GM19025 (cell line): Measurements from ENCODE around the gene KIAA1549.
"Not testable (repeated sequence)": the region's sequence is repeated elsewhere in the genome, so short reads cannot be mapped to it uniquely, and the experiment has no call there.

Experiments used
- ATAC-seq: cut with Tn5 transposase; IDR thresholded peaks from one replicate; pipeline ENCODE4 v1.9.1; 2021; ENCODE audit warnings: mild to moderate bottlenecking, low read depth, moderate library complexity; ENCODE audit not compliant: unreplicated experiment

KIAA1549 gene

DNA sequence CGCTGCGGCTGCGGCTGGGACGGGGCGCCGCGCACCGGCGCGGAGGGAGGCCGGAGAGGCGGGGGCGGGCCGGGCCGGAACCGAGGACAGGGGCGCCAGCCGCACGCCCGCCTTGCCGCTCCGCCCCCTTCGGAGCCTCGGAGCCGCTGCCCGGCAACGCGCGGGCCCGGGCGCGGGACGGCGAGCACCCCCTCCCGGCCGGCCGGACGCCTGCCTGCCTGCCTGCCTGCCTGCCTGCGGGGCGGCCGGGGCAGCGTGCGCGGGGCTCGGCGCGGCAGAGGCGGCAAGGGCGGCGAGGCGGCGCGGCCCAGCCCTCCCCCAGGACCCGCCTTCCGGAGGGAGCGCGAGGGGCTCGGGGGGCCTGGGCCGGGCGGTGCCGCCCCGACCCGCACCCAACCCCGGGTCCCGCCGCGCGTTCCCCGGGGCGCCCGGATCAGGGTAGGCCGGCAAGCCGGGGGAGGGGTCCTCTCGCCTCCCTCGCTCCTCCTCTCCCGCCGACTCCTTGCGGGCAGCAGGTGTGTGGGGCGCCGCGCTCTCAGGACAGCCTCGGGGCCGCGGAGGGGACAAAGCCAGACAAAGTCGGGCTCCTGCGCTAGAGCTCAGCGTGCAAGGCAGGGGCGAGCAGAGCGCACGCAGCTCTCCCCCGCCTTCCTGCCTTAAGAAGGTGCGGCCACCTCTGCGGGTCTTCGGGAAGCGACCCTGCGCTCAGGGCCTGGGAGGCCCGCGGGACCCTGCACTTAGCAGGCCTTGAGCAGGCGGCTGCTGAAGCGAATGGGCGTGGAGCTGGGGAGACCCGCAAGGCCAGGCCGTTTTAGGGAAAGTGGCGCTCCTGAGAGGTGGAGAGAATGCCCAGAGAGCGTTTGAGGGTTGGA, at the start of gene KIAA1549:
TSS of gene KIAA1549 (minus strand) at position 58 of the 872 bp plus-strand sequence. CDS start 120 bp downstream, outside the sequence.
- ATAC-seq: peak; percentile 85

DNA sequence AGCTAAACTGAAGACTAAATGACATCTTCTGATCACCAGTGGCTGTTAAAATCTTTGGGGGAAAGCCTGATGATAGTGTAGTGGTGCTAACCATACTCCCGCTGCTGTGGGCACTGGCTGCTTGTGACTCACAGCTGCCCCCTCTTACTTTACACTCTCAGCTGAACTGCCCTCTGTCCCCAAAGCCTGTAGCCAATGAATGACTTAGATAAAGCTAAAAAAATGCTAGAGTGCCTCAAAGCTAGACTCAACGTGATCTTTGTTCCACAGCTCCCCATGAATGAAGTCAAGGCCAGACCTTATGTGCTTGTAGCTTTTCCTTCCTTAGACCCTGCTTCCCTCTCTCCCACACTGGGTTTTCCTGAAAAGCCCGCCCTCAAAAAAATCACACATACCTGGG, 48.2 kb upstream of the KIAA1549 start:
- no peak for ATAC-seq

DNA sequence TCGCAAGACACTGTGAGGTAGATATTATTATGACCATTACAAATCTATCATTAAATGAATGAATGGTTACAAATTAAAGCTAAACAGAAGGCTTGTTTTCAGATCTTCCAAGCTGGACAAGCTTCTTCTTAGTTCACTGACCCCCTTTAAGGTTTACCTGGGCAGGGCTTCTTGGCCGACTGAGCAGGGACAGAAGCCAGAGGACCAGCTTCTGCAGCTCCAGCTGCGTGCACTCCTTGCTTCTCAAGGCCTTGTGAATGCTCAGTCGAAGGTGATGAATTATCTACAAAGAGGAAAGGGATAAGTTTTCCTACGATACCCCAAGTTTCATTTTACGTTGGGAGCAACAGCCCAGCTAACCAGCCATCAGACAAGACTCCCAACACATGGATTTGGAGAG, 45.4 kb upstream of the KIAA1549 start:
- ATAC-seq: no peak

DNA sequence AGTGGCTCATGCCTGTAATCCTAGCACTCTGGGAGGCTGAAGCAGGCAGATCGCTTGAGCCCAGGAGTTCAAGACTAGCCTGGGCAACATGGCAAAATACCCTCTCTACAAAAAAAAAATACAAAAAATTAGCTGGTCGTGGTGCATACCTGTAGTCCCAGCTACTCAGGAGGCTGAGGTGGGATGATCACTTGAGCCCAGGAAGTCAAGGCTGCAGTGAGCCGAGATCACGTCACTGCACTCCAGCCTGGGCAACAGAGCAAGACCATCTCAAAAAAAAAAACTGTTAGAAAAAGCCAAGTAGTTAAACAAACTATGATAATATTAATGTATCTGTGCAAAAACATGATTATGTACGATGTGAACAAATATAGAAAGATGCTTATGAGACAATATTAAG, 44.7 kb upstream of the KIAA1549 start:
- not testable (repeated sequence) for ATAC-seq

DNA sequence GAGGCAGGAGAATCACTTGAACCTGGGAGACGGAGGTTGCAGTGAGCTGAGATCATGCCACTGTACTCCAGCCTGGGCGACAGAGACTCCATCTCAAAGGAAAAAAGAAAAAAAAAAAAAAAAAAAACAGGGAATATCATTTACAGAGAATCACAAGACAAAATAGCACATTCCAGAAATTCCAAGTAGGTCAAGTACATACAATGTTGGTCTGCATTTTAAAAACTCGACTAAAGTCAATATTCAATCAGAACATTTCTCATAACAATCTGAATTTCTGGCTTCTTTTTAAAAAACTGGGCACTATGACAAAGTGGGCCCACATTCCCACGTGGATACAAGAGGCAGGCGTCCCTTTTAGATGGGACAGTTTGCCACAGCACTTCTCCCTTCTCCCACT, 41.9 kb upstream of the KIAA1549 start:
- no peak for ATAC-seq

DNA sequence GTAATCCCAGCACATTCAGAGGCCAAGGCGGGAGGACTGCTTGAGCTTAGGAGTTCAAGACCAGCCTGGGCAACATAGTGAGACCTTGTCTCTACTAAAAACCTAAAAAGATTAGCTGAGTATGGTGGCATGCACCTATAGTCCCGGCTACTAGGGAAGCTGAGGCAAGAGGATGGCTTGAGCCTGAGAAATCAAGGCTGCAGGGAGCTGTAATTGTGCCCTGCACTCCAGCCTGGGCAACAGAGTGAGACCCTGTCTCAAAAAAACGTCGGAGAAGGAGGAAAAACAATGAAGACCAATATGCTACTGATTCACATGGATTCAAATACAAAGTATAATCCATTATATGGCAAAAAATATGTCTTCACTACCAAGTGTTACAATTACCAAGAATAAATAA, 41.1 kb upstream of the KIAA1549 start:
- no peak for ATAC-seq

DNA sequence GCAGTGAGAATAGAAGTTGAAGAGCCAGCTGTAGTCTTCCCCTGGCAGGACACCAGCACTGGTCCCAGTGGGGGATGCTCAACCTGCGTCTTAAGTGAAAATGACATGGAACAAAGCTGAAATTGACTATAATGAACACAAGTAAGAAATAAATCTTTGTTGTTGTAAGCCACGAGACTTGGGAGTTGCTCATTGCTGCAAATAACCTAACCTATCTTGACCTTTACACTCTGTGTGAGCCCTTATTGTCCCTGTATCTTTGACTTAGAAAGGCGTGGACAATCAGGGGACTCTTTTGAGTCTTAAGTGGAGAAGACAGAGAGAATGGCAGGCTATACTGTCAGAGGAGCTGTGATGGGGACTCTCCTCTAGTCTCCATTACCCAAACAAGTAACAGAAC, 37.7 kb upstream of the KIAA1549 start:
- ATAC-seq: no peak

DNA sequence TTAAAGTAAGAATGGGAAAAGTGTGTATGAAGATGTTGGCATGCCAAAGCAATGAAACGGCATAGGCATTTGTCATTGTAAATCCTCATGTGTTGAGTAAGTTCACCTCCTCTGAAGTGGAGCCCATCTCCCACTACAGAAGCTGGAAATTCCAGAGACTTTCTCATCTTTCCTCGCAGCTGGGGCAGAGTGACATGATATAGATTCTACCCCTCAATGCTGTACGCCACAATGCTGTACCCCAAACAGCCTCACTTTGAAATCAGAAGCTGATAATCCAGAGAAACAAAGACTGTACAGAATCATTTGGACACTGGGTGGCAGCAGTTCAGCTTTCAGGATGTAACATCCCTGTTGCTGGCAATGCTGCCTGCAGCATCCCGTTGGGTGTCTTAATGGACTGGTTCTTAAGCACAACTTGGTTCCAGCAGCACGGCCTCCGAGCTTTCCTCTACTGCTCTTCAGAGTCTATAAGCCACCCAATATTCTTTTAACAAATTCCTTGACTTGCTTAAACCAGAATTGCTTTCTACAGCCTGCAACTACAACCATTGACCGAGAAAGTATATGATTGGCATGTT, 35.8 kb upstream of the KIAA1549 start:
- peak; percentile 79 for ATAC-seq

DNA sequence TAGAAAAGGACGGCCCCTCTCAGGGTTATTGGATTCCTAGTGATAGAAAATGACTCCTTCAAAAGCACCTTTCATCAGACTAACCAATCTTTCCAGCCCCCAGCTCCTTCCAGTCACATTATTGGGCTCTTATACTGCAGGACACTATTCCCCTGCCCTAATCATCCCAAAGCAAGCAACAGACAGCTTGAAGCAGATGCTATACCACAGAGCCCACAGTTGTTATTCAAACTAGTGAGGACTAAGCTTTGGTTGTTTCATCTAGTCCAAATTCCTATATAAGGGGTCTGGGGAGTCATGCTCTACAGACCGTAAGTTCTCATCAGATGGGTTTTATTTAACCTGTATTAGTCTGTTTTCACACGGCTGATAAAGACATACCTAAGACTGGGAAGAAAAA, 30.2 kb upstream of the KIAA1549 start:
- ATAC-seq: no peak

DNA sequence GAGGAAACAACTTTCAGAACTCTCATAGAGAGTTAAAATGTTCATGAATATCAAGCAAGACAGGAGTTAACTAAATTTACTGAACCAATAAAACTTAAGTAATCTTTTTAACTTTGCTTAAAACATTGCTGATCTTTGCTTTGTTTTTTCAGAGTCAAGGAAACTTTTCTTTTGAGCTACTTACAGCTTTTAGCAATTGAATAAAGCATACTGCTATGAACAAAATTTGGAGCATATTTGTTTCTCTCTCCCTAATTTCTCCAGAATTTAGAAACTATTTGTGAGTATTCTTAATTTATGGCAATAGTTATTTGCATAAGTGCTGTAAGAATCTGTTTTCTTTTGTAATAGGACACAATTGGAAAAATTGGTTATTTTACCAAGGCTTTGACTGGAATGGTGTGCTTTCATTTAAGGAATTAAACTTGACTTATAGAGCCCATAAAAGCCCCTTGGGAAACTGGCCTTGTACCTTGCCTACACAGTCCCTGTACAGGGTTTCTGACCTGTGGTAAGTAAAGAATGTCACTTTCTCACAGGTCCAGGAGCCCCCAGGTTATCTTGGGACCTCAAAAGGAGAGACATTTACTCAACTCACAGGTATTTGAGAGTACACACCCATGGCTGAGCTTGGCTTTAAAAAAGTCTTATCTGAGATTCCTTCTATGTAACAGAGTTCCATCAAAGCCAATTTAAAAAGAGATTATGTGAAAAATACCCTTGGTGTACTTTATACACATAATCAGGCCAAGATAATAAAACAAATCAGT, 23.3 kb upstream of the KIAA1549 start:
- no peak for ATAC-seq

DNA sequence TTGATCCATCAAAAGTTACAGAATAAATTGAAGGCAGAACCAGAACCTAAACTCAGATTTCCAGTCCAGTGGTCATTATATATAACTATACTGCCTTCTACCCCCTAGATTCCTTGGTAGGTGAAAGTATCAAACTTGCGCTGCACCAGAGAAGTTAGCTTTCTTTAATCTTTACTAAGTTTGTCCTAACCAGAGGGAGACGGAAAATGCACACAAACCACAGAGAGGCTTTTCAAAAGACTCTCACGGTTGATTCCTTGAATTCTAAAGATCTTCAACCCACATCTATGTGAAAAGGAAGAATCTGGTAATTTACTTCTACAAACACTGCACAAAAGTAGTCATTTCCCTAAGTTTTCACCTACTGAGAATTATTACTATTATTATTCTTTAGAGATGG, 18.2 kb upstream of the KIAA1549 start:
- no peak for ATAC-seq

DNA sequence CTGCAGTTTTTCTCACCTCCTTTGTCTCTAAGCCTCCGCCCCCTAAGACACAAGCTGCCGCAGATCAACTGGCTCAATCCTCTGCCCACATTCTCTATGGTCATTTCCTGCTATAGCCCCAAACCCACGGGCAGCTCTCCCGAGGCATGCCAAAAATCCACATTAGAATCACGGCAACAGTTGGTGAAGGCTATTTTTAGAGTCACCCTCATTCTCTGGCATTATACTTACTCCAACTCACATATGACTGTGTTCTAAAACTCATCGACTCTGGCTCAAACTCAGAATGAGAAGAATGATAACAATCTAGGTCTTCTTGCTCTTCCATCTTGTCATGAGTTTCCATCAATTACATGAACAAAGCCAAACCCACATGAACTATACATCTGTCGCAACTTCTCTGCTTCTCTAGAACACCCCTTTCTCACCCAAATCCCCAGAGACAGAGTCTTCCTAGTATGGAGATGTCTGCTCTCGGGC, 10.9 kb upstream of the KIAA1549 start:
- no peak for ATAC-seq

DNA sequence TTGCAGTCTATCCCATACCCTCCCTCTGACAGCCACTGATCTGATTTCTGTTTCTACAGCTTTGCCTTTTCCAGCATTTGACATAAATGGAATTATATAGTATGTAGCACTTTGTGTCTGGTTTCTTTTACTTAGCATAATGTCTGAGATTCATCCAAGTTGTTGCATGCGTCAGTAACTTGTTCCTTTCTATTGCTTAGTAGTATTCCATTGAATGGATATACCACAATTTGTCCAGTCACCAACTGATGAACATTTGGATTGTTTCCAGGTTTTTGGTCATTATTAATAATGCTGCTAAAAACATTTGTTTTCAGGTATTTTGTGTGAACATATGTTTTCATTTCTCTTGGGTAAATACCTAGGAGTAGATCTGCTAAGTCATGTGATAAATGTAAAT, 6.5 kb upstream of the KIAA1549 start:
- no peak for ATAC-seq

DNA sequence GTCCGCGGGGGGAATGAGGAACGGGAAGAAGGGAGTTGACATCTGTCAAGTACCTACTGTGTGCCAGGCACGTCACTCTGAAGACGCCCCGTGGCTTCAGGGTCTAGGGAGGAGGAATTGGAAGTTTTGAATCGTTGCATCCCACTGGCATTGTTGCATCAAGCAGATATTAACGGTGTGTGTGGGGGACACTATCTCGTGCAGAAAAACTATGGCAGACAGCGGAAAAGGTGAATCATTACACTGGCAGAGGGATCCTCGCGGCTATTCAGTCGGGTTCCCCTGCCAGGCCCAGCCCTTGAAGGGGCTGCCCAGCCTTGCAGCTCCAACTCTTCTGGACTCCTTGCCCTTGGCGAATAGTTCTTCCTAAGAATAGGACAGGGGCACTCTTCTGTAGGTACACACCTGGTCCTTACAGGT, 1.0 kb upstream of the KIAA1549 start:
- ATAC-seq: no peak

DNA sequence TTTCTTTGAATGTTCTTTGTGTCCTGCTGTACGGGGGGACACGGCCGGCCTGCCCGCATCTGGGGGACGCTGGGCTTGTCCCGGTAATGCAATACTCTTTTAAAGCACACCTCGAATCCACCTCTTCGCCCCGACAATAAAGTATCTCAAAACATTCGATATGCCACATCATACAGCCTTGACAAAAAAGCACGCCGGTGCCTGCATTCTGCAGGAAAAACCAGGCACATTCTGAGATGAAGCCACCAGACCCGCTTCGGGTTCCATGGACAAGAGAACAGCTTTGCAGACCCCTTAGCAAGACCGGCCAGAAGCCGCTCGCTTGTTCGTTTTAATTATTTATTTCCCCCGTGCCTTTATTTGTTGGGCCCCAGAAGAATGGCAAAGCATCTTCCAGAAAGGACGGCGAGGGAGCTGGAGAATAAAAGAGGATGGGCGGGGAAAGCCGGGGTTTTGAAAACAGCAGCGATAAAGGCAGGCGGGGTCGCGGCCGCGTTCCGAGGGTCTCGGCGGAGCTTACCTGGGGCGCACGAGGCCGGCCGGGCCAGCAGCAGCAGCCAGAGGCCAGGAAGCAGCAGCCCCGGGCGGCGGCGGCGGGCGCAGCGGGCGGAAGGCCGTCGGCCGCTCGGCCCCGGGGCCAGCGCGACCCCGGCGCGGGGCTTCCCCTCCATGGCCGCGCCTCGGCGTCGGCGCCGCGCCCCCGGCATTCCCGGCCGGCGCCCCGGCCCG, 462 bp downstream of the KIAA1549 start:
- peak; percentile 36 for ATAC-seq

DNA sequence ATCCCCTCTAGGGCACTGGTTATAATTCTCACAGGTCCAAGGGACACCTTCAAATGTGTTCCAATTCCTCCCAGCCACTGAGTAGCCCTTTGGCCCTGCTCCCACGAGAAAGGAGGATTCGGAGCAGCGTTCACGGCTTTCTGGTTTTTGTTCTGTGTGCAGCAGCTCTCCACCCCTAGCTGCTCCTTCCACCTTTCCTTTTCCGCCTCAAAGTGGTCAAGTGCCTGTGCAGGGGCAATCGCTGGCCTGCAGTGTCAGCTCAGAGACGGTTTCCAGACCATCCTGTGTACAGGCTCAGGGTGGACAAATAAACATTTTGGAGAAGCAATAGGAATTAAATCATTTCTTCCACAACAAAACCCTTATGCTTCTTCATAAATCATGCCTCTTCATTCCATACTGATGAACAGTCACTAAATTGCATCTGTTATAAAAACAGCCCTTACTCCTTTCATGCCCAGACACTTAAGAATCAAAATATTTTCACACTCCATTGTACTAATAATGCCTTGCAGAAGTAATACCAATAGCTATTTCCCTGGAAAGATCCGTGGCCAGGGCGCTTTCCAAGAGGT, 1.1 kb downstream of the KIAA1549 start:
- no peak for ATAC-seq

DNA sequence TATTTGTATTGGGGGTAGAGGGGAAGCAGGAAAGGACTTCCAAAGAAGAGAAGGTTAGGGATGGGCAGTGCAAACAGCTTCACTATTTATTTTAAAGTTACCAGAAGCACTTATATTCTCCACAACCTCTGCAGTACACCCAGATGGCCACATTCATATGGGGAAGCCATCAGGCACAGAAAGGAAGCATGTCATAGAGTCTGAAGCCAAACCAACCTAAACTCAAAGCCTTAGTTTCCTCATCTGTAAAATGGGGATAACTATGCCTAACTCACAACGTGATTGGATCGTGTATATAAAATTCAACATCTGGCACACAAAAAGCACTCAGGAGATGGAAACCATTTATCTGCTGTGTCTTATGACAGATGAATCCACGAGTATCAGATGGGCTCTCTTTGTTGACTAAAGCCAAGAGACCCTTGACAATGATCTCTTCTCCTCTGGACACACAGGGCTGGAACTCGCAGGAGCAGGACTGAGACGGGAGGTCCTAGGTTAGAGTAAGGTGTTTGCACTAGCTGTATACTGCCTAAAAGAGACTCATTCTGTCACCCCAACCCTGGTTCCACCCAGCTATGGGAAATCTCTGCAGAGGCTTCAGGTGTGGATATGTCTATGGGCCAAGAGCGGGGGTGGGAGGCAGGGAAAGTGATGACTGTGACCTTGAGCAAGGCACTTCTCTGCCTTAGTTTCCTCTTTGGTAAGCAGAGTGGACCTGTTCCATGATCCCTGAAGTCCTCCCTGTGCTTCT, 1.8 kb downstream of the KIAA1549 start:
- ATAC-seq: no peak

DNA sequence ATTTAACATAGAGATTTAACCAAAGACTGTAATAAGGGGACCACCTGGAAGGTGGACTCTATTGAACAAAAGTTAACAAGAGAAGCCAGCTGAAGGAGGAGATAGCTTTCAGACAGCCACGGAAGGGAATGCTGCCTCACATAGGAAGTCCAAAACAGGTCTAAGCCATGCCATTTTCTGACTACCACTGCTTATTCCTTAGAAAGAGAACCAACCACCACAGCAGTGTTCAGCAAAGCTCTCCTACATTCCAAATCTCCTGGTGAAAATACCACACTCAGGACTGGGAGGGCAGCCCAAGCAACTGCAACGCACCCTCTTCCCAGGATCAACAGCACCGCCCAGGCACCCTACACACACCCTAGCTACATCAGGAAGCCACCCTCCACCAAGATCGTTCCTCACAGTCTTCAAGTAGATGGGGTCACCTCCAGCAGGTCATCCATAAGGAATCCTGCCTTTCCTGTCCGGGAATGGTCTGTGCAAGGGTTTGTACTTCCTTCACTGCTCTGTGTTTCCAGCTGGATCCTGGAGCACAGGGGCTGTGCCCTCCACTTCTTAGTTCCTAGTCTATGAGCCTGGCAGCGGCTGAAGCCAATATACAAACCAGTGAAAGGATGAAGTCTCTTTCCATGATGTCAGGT, 2.5 kb downstream of the KIAA1549 start:
- no peak for ATAC-seq

DNA sequence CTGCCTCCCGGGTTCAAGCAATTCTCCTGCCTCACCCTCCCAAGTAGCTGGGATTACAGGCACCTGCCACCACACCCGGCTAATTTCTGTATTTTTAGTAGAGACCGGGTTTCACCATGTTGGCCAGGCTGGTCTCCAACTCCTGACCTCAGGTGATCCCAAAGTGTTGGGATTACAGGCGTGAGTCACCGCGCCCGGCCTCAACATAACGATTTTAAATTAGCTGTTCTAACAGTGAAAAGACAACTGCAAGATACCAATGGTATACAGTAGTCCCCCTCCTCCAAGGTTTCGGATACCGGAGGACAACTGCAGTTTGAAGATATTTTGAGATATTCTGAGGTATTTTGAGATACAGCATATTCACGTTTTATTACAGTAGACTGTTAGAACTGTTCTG, 5.0 kb downstream of the KIAA1549 start:
- ATAC-seq: not testable (repeated sequence)
